HPDE6-E6E7 (cell line): ENCODE results near the gene RASGRP3.
A peak's percentile ranks its signal among the peaks of the same experiment; 100 is the strongest.
"Not testable (repeated sequence)": the region's sequence is repeated elsewhere in the genome, so short reads cannot be mapped to it uniquely, and the experiment has no call there.

Experiments
- DNase-seq: peaks from one replicate; pipeline ENCODE4 v3.0.0; 2011; ENCODE audit warnings: missing footprints; ENCODE audit errors: extremely low spot score

The RASGRP3 gene

DNA sequence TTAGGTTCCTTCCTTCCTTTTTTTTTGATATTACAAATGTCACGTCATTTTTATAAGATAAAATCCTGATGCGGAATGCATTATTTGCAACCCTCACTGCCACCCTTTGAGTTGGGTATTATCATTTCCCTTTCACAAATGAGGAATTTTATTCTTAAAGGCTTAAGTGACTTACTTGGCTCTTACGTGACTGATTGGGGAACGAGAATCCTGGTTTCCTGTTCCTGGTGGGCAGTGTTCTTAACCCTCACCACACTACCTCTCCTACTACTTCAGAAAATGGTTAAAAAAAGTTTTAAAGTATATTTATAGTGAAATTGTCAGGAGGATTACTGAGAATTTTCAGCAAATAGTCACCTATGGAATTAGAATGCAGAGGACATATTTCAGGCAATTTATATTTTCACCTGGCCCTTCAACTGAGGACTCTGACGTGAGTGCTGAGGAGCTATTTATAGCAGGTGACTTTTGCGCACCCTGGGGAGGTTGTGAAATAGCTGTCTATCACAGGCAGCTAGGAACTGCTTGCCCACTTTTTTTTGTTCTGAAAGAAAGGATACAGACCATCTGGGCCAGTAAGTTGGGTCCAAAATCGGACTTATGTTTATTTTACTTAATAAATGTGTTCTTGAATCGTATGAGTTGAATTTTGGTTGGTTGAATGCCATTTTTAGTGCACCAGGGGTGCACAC lies 18.7 kb upstream of the RASGRP3 start:
- no peak for DNase-seq

DNA sequence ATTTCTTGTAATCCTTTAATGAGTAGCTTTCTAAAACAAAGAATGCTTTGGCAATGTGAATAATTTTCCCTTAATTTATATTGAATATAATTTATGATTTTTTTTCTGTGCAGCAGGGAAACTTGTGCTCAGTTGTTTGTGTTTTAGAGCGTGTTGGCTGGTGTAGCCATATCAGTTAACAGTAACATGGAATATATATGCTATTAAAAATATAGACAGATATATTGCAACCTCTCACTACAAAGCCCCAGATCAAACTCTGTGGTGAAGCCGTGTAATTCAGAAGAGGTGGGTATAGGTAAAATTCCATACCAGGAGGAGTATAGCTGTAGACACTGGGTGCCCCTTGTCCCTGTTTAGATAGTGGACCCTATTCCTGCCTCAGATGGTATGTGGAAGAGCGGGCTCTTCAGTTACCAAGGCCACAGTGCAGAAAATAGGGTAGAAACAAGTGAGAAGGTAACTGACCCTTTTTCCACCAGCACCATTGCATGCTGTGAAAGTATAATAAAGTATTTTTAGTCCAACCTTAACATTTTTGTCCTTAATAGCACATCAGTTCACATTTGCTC lies 18.1 kb upstream of the RASGRP3 start:
- DNase-seq = no peak

DNA sequence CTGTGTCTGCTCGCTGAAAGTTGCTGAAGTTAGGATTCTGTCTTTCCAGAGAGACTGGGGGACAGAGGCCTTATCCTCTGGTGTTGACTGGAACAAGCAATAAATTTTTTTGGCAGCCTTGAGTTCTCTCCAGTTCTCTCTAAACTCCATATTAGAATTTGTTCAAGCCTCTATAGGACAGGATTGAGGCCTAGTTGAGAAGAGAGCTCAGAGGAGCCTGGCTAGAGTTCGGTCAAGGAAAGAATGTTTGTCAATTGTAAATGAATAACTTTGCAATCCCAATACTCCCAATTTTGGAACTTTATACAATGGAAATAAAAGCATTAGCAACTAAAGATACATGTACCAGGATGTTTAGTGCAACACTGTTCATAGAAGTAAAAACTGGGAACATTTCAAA lies 16.7 kb upstream of the RASGRP3 start:
- DNase-seq = no peak

DNA sequence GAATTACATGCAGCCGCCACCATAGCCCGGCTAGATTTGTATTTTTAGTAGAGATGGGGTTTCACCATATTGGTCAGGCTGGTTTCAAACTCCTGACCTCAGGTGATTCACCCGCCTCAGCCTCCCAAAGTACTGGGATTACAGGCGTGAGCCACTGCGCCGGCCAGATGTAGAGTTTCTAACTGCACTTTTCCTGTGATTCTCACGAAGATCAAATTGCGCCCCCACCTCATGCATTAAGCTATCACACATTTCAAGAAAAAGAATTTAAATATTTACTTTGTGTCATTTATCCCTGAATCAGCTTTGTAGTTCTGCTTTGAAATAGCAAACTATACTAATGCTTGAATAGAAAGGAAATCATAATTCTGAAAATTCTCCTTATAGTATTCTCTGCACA lies 13.9 kb upstream of the RASGRP3 start:
- not testable (repeated sequence) for DNase-seq

DNA sequence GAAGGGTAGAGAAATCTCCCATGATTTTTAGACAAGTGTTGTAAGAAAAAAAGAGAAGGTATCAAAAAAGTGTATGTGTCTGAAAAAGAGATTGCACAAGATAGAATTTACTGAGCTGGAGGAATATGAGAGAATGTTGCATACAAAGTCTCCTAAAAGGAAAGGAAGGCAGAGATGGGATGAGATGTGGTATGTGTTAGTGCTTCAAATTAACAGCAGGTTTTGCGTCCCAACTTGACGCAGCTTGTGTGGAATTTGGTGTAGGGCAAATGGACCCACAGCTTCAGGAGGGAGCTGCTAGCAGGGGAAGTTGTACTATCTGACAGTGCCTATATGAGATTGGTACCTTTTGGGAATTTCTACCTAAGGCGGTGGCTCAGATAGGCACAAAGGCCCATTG lies 9.0 kb upstream of the RASGRP3 start:
- DNase-seq = no peak

DNA sequence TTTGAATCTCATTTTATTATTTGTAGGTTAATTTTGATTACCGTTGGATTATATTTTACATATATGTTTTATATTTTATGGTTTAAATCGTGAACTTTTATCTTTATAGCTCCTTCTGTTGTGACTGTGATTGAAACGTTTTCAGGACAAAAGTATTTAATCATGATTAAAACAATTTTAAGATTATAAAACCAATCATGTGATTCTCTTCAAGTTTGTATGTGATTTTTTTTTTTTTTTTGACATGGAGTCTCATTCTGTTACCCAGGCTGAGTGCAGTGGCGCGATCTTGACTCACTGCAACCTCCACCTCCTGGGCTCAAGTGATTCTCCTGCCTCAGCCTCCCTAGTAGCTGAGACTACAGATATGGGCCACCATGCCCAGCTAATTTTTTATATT lies 7.2 kb upstream of the RASGRP3 start:
- DNase-seq = no peak

DNA sequence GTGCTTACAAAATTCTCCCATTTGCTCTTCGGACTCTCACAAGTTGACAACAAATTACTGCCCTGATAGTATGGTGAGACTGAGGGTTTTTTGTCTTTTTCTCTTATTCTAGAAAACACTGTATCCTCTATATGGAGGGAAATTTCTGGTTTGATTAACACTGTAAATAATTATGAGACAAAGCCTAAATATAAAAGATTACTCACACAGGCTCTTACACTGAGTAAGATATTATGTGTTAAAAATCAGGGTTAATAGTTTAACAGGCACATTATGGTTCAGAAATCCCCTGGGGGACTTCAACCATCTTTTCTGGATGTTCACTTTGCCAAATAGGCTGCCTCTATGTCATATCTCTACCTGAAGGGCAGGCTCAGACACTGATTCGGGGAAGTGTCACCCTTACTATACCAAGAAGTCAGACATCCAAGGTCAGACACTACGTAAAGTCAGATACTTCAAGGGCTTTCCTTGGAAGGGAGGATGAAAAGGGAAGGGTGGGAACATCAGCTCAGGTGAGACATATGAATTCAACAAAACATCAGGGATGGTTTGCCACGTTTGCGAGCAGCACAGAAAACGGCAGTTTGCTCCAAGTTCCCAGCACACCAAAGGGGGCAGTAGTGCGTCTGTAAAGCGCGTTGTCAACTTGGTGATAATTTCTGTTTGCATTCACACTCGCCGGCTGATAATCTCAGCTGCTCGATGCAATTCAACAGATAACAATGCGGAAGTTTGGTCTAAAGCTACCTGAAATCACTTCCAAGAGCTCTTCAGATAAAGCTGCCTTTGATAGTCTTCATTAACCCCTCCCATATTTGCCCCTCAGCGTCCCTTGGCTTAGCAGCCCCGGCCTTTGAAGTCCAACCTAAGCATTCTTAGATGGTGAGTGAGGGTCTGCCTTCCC lies 972 bp upstream of the RASGRP3 start:
- DNase-seq = peak; percentile 82

DNA sequence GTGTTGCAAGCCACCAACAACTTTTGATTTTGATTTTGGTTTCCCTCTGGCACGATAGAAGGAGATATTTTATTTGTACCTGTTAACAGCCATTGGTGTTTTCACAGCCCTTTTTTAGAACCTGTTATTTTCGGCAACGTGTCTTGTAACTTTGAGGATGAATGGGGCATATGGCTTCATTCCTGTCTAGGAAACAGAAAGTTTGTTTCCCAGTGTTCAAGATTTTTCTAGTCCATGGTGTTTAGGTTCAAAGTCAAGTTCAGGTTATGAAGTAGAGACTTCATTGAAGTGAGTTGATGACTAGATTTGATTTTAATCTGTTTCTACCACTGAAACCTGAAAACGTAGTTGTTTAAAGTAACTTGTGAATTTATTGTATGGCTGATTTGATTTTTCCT lies 343 bp downstream of the RASGRP3 start:
- DNase-seq = no peak

DNA sequence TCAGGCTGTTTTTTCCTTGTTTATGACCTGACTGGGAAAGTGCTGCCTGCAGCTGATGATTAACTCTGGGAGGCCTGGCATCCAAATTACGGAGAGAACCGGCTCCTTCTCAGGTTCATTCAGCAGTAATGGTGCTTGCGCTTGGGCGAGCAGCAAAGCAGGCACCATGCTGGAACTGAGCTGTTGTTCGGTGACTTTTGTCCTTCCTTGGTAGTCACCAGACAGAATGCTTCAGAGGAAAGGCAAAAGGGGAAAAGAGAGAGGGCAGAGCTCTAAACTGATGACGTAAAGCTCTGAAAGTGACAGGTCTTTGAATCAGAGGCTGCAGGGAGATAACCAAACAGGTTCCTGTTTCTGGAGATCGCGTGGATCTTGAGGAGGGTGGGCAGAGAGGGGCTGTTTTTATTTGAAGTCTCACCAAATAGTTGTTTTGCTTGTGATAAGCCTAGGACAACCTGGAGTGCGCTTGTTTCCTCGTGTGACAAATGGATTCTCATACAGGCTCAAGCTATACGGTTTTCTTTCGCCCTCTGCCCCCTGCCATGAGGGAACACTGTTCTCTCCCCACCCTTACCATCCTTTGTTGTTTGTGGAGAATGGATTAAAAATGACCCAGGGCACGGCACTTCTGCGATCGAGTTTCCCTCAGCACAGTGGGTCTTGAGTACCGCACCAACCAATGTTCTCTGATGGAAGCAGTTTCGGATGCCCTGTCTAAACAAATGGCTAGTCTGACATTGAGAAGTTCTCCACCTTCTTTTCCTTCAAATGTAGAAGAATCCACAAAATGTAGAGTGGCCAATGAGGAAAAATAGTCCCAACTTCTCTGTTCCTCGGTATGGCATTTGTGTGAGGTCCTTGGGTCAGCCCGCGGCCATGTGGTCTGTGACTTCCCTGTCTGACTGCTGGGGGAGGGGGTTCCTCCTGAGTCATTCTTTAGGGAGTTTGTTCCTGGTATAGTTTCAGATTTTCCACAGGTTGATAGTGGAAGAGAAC lies 1.3 kb downstream of the RASGRP3 start:
- no peak for DNase-seq

DNA sequence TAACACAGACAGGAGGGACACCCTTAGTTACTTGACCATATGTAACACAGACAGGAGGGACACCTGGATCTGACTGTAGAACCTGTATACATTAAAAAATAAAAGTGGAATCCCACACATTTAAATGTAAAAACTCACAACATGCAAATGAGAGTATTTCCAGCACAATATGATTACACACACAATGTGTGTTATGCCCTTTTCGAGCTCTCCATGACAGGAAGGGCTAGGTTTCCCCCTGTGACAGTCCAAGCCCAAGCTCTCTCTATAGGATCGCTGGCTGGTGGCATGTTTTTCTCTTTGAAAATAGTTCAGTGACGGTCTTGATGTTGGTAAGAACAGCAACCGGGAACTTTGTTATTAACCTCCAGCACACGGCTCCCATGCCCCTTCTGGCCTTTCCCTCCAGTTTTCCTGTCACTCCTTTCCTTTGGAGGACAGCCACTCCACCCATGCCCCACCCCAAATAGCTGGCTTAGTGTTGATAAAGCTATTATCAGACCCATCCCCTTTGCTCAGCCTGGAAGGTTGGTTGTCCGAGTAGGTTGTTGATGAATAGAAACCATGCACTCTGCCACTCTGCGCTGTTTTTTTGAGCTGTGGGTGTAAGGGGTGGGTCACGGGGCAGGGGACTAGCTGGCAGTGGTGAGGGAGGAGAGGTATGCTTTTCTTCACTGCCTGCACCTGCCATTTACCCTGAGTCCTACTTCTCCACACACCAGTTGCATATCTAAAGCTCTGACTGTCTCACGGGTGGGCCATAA lies 2.7 kb downstream of the RASGRP3 start:
- no peak for DNase-seq

DNA sequence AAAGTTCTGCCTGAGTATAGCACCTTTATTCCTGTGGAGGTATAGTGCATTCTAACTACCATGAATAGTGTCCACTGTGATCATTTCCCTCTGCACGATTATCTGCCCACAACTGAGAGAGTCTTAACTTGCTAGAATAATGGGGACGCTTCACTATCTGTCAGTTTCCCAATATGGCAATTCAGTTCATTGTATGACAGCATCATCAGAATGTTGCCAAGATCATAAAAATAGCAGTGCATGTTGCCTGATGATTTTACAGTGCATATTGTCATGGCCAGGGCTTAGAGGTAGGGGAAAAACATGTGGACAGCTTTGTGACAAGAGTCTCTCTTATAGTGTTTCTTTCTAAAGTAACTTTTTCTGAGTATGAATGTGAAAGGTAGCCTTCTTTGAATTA lies 6.1 kb downstream of the RASGRP3 start:
- no peak for DNase-seq

DNA sequence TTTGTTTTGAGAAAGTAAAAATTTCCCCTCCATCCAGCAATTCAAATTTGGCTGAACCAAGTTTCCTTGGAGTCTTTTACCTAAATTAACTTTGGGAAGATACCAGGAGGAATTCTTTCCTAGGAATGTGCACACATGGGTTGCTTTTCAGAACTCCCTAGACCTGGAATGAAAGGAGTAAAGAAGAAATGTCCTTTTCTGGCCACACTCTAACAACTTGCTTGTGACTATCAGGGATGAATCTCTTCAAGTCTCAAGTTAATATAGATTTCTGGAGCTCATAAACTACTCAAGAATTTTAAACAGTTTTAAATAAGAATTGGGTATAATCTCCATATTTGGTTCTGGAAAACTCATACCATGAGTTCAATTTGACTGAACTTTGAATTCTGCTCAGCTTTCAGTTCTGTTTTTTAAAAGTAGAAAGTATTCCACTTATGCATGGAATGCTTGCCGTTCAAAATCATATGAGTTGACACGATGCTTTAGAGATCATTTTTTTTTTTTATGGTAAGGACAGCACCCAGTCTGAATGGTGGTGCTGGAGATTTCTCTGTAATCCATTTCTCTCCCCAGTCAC lies 7.7 kb downstream of the RASGRP3 start:
- DNase-seq = no peak

DNA sequence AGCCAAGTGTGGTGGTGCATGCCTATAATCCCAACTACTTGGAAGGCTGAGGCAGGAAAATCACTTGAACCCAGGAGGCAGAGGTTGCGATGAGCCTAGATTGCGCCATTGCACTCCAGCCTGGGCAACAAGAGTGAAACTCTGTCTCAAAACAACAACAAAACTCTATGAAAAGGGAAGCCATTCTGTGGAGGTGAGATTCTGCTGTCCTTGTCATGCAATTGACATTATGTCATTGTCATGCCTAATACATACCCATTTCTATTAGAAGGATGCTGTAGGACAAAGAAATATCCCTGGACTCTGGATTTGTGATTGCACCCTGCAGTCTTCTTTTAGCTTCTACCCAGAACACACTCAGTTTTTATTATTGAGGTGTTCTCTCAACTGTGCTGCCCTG lies 8.6 kb downstream of the RASGRP3 start:
- no peak for DNase-seq

DNA sequence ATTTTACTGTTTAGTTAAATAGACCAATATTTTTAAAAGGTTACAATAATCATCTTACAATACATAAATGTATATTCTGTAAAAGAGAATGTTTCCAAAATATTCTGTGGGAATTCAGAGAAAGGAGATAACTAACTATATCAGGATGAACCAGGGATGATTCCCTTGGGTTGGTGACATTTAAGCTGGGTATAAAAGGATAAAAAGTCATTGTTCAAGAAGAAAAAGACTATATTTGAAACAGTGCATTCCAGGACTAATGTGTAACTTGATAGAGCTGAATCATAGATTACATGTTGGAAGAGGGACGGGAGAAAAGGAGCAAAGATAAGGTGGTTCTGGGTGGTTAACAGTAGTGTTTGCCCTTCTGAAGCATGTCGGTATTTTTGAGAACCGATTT lies 10.1 kb downstream of the RASGRP3 start:
- no peak for DNase-seq

DNA sequence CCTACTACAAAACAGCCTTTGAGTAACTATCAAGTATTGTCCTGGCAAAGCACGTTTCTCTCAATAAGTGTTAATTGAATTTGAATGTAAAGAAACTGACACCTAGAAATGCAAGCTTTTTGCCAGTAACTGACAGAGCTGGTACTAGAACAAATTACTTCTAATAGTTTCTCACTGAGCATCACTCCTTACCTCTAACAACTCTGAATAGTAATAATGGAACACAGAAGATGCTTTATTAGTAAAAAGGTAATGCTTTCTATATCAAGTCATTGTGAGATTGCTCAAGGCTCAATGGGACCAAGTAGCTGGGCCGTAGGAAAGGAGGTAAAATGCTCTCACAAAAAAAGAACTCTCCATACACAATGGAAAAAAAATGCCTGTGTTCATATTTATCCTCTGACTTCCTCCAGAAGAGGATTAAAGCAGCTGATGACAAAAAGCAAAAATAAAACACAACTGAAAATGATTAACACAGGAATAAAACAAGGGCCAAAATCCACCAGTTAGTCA lies 11.8 kb downstream of the RASGRP3 start:
- no peak for DNase-seq

DNA sequence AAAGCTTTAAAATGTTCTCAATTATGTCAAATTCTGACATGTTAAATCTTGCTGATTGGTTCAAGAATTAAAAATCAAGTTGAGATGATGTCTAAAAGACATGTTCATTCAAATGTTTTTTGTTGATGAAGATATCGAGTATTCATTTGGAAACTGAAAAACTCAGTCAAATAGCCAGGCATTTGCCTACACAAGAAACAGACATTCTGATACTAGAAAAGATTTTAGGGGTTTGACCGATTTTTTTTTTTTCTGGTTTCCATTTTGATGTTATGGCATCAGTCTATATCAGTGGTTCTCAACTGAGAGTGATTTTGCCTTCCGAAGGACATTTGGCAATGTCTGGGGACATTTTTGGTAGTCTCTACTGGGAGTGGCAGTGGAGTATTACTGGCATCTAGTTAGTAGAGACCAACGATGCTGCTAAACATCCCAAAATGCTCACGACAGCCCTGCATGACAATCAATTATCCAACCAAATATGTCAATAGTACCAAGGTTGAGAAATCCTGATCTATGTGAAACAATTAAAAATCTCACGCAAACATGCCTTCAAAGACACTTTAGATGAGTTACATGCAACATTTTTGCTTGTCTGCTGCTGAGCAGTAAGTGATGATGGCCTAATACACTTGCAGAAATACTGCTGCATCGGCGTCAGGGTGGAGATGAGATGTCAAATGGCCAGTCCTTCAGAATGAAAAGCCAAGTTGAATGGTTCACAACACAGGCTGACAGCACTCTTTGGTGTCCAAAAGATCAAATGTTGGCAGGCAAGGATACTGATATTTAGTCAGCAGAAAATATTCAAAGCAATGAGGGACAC lies 12.5 kb downstream of the RASGRP3 start:
- DNase-seq = no peak

DNA sequence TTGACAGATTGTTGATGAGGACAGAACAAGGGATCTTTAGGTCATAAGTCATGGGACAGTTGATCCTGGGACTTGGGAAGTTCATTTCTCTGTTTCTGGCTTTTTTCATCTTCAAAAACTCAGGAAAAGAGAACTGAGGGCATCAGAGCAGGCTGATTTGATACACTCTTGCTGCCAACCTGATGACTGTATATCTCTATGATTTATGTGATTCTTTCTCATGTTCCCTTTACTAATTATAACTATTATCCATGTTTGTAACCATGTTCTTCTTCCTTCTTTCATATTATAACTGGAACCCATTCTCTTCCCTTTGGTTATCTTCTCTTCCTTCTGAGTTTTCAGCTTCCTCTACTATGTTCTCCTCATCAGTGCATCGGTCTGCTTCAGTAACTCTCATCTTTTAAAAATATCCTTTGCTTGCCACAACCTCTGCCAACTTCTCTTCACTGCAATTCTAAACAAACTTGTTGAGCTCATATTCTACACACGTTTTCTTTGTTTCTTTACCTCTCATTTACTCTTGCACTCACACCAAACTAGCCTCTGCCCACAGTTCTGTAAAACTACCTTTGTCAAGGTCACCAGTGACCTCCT lies 13.5 kb downstream of the RASGRP3 start:
- DNase-seq = no peak

DNA sequence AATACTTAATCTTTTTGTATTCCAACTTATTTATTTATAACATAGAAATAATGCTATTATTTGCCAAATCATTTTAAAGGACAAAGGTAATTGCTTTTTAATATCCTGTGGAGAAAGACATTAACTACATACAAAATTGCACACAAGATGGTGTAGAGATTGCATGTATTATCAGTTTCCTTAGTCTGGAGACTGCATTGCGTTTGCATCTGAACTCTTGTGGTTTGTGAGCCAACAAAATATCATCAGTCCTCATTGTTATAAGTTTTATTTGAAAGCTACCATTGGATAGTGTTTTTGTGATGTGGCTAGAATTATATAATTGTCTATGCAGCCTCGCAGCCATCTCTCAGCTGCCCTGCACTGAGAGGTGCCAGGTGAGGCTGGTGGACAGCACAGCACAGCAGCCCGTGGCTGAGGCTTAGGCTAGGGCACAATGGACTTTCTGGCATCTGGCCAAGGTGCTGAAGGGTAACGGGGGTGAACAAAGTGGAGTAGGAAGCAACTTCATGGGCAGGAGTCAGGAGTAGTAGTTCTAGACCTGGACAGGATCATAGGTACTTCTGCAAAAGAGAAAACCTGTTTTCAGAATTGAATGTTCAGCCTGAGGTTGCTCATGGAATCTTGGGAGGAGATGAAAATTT lies 15.1 kb downstream of the RASGRP3 start:
- DNase-seq = no peak
